Dedifferentiated amniotic fluid mesenchymal stem cell (primary cell): ENCODE measurements around the gene CIPC.
A peak's percentile ranks its signal among the peaks of the same experiment; 100 is the strongest.

Experiments used
- DNase-seq: peaks from one replicate; pipeline ENCODE4 v3.0.0-alpha.2; 2016; ENCODE audit errors: extremely low spot score

Gene CIPC

GRCh38 chr14:77097700-77098528 is at the start of gene CIPC:
TSS of gene CIPC (plus strand) at chr14:77098258. CDS start at chr14:77105709, 7,451 bp downstream.
- DNase-seq = peak; percentile 99

- DNase-seq = no peak
These were observed 46.9 kb upstream of the CIPC start for GRCh38 chr14:77051116-77051515.

- no peak for DNase-seq
These were observed 45.6 kb upstream of the CIPC start for GRCh38 chr14:77052281-77053044.

DNA sequence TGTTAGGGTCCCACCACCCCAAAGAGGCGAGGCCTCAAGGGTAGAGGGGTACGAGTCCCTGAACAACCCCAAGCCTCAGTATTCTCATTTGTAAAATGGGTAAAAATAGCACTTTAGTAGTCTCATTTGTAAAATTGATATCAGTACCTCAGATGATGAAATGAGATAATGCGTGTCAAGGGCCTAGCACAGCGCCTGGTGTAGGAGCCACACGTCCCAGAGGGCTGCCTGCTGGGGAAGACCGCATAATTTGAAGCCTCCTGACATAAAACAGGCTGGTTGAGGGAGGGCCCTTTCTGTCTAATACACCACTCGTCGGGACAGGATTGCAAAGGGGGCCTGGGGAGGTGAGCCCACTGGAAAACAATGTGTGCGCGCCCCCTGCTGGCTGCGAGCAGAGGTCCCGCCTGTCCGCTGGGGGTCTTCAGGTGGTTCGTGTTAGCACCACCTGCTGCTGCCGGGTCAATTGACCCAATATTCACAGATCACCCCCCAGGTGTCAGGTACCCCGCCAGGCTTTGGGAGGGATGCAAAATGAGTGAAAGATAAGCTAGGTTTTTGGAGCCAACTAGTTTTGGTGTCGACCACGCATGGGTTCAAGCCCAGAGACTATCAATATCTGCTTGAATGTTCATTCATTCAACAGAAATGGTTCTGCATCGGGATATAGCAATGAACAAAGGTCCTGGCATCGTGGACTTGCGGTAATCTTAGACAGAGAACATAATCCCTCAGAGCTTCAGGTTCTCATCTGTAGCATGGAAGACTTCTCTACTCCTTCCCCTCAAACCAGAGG is 44.8 kb upstream of the CIPC start:
- DNase-seq = peak; percentile 28

DNA sequence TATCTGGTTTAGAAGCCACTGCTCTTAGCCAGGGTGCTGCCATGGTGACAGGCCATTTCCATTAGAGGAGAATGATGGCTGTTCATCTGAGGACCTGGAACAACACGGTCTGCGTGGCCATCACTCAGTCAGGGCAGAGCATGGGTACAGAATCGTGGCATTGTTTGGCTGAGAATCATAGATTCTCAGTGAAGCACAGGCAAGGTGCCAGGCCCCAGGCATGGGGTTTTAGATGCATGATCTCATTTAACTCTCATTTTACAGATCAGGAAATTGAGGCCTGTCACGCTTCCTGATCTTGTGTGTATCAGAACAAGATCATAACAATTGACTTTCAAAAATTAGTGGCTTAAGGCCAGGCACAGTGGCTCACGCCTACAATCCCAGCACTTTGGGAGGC is 42.8 kb upstream of the CIPC start:
- no peak for DNase-seq

GRCh38 chr14:77055981-77056380 is 42.1 kb upstream of the CIPC start:
- DNase-seq = no peak

- DNase-seq = no peak
These were observed 39.9 kb upstream of the CIPC start for GRCh38 chr14:77058117-77058516.

- DNase-seq = no peak
These were observed 39.3 kb upstream of the CIPC start for GRCh38 chr14:77058785-77059184.

DNA sequence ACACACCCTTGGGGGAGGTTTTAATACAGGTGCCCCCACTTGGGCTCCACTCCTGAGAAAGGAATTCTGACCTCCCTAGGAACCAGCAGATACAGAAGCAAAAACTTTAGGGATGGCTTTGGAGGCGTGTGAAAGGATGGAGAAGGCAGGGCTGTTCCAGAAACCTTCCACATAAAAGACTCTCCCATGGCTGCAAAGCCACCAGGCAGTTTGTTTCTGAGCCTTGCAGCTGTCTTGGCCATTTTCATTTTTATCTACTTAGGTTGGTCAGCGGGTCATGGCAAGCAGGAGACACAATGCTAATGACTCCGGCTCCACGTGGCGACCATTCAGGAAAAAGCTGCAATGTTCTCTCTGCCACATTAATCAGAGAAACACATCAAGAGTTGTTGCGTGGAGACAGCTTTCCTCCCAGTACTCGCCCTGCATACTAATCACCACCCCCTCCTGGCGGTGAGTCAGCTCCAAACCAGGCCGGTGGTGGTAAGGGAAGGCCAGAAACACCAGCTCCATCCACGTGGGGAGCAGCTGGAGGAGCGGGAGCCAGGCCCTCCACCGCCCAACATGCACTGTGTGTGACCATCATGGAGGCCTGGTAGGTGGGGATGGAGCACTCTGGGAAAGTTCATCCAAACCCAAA is 38.7 kb upstream of the CIPC start:
- DNase-seq = peak; percentile 30

DNA sequence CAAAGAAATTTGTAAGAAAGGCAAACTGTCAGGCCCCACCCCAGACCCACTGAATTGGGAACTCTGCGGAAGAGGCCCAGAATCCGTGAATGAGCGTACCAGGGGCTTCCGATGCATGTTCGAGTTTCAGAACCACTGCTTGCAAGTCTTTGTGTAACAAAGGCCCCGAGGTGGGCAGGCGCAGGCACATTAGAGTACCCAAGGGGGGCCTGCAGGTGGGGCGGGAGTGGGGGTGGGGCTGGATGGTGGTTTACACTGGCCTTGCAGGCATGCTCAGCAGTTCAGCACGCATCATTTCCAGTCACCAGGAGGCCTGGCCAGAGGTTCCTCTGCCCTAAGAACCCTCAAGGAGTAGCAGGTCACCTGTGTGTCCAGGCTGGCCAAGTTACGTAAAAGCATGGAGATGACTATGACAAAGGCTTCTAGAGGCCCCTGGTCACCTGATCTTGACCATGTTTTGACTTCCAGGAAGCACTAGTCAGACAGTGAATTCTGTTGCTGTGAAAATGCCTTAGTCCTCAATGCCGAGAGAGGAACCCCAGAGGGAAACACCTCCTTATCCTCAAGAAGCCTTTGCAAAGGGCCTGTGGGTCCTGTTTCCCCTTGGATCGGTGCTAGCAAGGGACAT is 36.3 kb upstream of the CIPC start:
- no peak for DNase-seq

GRCh38 chr14:77062261-77062660 is 35.8 kb upstream of the CIPC start:
- no peak for DNase-seq

DNA sequence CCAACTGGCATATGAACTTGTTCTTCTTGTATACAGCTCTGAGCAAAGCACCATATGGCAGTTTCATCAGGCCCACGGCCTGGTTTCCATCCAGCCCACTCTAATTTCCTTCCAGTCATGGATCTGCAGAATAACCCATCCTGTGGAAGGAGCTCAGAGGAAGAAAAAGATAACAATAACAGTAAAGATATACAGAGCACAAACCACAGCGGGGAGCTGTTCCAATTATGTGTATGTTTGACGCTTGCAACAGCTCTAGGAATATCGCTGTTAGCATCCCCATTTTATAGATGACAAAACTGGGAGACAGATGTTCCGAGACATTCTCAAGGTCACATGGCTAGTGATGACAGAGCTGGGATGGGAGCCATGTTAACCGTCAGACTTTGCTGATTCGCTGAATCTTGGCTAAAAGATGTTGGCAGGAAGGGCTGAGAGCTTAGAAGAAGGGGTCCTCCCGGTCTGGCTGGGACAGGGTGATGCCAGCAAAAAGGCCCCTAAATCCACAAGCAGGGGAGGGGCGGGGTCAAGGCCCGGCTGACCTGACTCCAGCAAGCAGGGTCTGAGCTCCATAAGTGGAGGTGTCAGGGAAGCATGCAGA is 34.4 kb upstream of the CIPC start:
- DNase-seq = no peak

- DNase-seq = no peak
These were observed 33.4 kb upstream of the CIPC start for GRCh38 chr14:77064521-77065178.

DNA sequence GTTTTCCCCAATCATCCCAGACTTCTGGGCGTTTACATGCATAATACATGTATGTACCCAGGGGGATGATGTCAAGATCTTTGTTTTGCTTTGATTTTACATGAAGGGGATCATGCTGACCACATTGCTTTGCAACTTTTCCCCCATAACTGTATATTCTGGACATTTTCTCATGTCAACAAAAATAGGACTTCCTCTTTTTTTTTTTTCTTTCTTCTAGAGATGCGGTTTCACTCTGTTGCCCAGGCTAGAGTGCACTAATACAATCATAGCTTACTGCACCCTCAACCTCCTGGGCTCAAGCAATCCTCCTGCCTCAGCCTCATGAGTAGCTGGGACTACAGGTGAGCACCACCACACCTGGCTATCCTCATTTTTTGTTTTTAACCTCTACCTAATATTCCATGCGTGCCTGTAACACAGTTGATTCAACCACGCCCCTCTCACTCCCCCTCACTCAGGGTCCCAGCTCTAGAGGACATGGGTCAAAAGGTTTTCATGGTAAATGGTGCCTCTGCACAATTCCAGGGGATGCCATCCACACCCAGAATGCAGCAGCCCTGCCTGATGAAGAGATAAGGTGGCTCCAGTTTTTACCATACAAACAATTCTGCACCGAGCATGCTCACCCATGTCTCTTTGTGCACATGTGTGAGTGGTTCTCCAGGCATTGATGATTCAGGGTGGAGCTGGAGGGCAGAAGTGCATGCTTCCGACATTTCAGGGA is 32.0 kb upstream of the CIPC start:
- no peak for DNase-seq

DNA sequence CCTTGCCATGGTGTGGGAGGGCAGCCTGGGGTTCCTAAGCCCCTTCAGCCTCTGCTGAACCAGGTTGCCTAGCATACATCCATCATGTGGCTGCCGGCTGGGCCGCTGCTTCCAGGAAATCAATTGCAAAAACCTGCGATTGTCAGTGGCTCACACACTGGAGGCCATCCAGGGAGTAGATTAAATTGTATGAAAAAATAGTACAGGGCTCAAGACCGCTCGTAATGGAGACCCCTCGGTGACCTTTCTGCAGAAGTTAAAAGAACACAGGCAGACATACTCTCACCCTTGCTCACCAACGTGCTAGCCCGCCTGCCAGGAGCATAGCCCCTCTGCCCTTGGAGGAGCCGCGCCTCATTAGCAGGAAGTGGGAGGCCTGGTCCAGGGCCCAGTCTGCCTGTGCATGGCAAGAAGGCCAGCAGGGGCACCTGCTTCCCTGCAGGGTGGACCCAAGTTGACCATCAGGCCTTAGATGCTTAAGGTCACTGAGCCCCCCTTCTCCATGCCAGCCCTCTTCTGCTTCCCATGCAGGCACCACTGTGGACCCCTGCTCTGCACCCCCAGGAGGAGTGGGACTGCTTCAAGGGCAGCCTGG is 31.4 kb upstream of the CIPC start:
- no peak for DNase-seq

DNA sequence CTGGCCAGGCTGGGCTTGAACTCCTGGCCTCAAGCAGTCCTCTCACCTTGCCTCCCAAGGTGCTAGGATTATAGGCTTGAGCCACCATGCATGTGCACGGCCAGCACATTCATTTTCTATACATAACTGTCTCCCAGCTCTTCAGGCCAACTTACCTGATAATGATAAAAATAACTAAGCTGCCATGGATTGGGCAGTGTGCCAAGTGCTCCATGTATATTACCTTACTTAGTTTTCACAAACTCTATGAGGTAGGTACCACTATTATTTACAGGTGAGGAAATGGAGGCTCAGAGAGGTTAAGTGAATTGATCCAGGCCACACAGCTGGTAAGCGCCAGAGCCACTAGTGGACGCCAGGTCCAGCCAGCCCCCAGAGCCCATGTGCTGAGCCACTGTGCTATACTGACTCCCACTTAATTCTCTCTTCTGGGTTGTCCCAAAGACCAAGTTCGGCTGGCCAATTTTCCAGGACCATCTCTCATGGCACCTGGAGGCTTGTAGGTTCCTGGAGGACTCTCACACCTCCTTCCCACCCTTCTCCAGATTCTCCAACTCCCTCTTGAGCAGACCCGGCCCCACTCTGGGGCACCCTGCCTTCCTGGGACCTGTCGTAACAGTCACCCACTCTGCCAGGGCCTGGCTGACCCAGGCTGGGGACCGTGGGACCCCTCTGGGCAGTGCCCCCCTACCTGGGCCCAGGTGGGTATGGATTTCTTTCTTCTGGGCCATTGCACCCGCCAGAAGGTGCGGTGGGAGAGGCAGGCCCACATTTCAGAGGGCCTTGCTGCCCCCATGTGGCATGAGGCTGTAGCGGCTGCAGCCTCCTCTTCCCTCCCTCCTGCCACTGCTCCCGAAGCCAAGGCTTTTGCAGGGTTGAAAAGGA is 30.2 kb upstream of the CIPC start:
- DNase-seq = peak; percentile 53

GRCh38 chr14:77068517-77069200 is 29.4 kb upstream of the CIPC start:
- DNase-seq = no peak

GRCh38 chr14:77069551-77069950 is 28.5 kb upstream of the CIPC start:
- no peak for DNase-seq
